Mammary epithelial cell (primary cell): Measurements from ENCODE around the gene SH3D19.

Experiments
- CTCF ChIP-seq, 2 donors: IDR thresholded peaks in 1 of 2; conservative IDR thresholded peaks in 1 of 2; 2 replicates each; pipeline ENCODE4 v1.5.1; 2011 to 2012; ENCODE audit warnings: inconsistent platforms in 2 of 2, low read length in 2 of 2, mild to moderate bottlenecking in 2 of 2, control low read depth in 1 of 2, low read depth in 1 of 2; ENCODE audit not compliant: insufficient read depth in 1 of 2; ENCODE audit errors: extremely low read depth in 1 of 2
- EZH2 ChIP-seq: IDR thresholded peaks from 2 replicates; pipeline ENCODE4 v1.6.1; 2012; ENCODE audit warnings: low read length, inconsistent platforms, borderline replicate concordance

GRCh38 chr4:151153585-151153984, 171.8 kb downstream of the SH3D19 start:
- TF ChIP-seq CTCF (conservative IDR thresholded peaks at IDR 0.05 in 1 of 2, IDR thresholded peaks at IDR 0.05 in 1 of 2; ENCODE audit: extremely low read depth in 1 of 2, insufficient read depth in 1 of 2, low read depth in 1 of 2, low read length in 2 of 2) (no peak), EZH2 (no peak)
